ENCODE measurements around the gene GNAS. TPM values are rescaled to one million over a fixed set of nuclear protein-coding genes. Genes with fewer than 3 reads are reported as not detected.
"Not testable (repeated sequence)": the region's sequence is repeated elsewhere in the genome, so short reads cannot be mapped to it uniquely, and the experiment has no call there.

GNAS gene
- total RNA-seq, 1 donor from 2014 or later, result 1,595 TPM

DNA sequence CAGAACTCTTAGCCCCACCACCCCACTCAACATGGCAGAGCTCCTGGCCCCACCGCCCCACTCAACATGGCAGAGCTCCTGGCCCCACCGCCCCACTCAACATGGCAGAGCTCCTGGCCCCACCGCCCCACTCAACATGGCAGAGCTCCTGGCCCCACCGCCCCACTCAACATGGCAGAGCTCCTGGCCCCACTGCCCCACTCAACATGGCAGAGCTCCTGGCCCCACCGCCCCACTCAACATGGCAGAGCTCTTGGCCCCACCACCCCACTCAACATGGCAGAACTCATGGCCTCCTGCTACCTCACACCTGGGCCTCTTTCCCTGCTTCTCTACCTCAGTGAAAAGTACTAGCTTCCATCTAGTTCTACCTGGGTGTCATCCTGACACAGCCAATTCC lies 23.7 kb upstream of the GNAS start:
- not testable (repeated sequence) for DNase-seq

DNA sequence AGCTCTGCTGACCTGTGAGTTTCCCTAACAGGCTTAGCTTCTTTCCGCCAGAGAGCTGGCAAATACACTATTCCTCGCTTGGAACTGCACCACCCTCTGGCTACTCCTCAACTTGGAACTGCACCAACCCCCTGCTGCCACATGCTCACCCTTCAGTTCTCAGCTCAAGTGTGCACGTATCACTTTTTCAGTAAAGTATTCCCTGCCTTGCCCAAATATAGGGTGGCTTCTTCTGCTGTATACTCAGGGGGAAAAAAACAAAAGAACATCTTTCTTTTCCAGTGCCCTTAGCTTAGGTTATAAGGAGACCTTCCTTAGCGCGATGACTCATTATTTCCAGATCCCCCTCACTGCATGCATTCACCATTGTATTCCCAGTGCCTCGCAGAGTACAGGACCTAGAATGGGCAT lies 23.0 kb upstream of the GNAS start:
- peak; percentile 90 for DNase-seq

DNA sequence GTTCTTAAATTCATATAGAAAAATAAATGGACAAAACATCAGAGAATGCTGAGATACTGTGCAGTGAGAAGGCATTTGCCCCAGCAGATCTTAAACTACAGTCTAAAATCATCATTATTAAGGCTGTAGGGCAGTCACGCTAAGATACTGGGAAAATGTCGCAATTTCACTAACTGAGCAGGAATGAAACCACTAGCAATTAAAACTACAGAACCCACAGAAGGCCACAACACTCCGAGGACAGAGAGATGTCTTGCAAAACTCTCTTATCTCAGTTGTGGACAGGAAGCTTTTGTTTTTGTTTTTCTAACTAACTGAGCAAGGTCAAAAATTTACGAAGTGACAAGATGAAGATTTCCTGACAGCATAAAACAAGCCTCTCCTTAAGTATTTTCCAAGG lies 20.1 kb upstream of the GNAS start:
- no peak for DNase-seq

DNA sequence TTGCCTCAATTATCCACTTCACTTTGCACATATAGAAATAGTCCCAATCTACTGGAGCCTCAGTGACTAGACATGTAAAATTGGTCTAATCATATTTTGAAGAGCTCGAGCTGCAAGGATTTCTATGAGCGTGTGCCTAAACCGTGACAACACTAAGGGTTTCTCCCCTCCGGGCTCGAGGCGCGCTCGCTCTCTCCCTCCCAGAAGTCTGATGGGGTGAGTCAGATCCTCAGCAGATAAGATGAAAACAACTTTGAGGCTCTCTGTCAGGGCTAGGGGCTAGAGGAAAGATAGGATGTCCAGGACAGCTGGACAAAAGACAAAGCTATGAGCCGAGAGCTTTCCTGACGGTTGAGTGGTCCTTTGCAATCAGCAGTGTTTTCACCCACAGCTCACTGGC lies 18.6 kb upstream of the GNAS start:
- DNase-seq, result no peak

DNA sequence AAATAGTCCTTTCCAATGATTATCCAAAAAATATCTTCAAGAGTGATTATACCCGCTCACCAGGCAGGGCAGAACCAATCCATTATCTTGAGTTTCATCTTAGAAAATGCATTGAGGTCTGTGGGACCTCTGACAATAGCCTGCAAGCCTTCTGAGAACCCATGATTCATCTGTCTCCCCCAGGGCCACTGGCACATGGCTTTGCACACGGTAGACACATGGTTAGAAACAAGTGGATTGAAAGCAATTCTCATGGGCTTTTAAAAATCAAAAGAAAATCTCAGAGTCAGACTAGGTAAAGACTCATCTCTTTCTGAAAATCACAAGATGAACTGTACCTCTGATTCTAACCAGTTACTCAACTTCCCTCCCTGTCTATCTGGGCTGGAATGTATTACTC lies 17.3 kb upstream of the GNAS start:
- DNase-seq, result no peak

DNA sequence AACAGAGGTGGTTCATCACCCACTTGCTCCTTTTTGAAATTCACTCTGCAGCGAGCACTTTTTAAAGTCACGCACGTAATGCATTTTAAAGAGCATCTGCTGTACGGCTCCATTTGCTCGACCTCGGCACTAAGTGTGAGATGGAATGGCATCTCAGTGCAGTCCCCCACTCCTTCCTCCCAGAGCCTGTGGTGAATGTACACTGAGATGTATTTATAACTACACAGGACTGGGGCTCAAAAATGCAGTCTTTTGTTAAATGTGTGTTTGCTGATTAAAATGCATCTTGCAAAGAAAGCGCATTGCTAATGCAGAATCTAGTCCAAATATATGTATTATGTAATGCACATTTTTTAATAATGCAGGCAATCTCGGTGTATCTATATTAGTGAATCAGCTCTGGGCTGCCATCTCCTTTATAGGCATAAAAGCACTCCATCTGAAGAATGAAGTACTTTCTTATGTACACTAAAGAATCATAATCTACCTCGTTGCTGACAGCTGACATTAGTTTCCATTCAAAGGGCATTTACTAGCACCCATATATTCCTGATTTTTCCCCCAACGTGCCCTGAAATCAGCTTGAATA lies 15.8 kb upstream of the GNAS start:
- no peak for DNase-seq

DNA sequence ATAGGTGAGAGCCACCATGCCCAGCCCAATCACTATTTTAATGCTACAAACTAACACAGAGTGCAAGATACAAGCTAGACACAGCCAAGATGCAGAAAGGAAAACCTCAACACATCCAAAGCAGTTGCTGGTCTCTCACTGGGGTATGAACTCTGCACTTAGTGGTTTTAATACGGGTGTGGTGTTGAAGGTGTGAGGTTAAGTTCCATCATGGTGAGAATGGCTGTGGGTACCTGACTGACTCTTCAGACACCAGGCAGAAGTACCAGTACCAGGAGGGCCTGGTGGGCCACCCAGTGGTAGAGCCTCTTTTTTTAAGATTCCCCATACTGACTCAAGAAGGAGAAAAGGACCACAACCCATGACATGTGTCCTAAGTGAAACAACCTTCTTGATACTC lies 14.8 kb upstream of the GNAS start:
- DNase-seq, result no peak

DNA sequence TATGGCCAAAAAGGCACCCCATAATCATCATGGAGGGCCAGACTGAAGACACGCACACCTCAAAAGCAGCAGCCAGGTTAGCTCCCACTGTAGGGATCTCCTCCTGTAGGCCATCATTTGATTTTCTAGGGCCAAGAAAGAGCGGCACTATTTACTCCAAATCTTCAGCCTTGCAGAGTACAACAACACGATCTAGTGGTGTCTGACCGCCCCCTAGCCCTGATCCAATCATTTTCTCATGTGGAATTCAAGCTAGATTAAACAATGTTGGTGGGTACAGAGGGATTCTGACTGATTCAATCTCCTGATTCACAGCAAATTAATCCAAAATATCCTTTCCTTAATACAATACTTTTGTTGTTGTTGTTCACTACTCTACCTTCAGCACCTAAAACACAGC lies 14.3 kb upstream of the GNAS start:
- DNase-seq, result no peak

DNA sequence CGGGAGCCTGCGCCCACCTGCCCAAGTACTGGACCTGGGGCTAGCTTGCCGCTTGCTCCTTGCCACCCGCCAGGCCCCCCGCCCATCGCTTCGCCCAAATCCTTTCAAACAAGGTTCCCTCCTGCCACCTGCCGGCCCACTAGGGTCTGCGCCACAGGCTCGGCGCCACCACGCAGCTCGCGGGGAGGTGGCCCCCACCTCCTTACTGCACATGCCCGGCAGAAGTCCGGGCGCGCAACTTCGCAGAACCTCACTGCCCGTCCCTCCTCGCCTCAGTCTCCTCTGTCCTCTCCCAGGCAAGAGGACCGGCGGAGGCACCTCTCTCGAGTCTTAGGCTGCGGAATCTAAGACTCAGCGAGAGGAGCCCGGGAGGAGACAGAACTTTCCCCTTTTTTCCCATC lies 13.0 kb upstream of the GNAS start:
- peak; percentile 82 for DNase-seq

DNA sequence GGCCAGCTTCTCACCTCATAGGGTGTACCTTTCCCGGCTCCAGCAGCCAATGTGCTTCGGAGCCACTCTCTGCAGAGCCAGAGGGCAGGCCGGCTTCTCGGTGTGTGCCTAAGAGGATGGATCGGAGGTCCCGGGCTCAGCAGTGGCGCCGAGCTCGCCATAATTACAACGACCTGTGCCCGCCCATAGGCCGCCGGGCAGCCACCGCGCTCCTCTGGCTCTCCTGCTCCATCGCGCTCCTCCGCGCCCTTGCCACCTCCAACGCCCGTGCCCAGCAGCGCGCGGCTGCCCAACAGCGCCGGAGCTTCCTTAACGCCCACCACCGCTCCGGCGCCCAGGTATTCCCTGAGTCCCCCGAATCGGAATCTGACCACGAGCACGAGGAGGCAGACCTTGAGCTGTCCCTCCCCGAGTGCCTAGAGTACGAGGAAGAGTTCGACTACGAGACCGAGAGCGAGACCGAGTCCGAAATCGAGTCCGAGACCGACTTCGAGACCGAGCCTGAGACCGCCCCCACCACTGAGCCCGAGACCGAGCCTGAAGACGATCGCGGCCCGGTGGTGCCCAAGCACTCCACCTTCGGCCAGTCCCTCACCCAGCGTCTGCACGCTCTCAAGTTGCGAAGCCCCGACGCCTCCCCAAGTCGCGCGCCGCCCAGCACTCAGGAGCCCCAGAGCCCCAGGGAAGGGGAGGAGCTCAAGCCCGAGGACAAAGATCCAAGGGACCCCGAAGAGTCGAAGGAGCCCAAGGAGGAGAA lies 12.3 kb upstream of the GNAS start:
- DNase-seq, result no peak

DNA sequence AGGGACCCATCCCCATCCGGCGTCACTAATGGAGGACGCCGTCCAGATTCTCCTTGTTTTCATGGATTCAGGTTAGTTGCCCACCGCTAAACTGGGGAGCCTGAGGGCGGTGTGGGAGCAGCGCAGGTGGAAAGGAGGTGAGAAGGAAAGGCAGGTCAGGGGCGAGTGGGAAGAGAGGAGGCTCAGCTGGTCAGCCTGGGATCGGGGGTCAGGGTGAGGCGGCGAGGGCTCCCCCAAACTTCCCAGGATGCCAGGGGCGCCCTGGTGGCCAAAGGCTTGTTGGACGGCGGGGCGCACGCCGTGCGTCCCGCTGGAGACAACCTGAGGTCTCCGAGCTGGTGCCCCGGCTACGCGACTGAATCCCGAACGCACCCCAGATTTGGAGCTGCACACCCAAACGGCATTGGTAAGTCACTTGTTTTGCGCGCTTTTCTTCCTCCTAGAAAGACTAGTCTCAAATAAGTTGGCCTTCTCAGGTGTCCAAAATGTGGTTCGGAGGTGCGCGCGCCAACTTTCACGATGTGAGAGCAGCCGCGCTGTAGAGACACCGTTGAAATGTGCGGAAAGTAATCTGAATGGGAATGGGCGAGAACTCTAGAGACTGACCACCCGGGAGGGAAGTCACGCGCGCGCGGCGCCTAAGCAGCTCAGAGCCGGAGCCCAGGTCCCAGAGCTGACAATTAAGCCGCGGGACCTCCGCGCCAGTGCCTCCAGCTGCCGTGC lies 11.5 kb upstream of the GNAS start:
- DNase-seq, result no peak

DNA sequence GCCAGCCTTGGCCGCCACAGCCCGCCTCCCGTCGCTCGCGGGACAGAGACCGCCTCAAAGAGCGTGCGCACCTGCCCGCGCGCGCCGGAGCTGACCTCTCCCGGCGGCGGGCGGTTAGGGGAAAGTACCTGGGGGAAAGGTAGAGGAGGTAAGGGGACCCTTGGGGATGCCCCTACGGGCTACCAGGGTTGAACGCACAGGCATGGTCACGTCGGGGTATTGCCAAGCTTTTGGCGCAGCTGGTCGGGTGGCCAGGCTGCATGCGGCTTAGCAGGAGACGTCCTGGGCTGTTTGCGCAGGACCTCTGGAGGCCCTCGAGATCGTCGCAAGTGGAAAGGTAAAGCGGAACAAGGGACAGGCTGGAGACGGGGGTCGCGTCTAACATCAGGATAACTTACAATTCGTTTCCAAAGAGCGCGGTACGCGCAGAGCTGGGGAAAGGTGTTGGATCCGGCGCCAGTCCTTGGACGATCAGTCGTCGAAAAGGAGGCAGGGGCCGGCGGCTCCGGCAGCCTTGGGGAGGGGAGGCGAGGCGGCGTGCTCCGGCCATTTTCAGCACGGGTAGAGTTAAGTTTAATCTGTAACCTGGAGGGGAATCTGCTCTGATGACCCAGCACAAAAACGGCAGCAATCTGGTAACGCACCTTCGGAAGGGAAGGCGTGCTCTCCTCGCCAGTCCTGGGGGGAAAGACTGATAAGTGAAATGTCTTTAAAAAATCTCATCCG lies 10.8 kb upstream of the GNAS start:
- no peak for DNase-seq

DNA sequence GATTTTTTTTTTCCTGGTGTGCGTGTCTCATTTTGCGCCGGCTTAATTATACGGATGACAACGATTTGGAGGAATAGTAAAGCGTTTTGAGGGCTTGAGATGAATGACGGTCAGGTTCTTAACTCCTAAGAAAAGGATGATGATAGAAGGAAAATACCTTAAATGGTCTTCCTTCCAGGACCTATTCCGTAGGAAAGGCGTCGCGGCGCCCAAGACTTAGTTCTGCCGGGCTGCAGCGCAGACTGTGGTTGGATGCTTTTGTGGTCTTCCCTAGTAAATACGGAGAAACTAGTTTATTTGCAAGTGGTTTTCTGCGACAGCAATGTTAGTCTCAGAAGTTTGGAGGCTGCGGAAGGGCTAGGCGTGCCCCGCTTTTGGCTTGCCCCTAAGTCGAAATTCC lies 10.2 kb upstream of the GNAS start:
- no peak for DNase-seq

DNA sequence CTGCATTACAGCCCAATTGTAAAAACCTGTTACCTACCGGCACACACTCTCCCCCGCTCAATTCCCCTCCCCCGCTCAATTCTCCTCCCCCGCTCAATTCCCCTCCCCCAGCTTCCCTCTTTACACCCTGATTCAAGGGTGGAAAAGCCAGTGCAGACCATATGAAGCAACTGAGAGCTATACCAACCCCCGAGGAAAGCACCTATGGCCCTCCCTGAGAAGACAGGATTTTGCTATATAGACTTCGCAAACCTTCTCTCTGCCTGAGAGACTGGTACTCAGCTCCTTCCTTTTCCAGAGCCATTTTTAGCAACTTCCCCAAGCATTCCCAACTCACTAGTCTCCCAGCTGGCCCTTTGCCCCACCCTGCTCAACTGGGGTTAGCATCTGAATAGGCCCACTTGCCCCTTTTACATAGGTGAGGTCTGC lies 9.4 kb upstream of the GNAS start:
- no peak for DNase-seq

DNA sequence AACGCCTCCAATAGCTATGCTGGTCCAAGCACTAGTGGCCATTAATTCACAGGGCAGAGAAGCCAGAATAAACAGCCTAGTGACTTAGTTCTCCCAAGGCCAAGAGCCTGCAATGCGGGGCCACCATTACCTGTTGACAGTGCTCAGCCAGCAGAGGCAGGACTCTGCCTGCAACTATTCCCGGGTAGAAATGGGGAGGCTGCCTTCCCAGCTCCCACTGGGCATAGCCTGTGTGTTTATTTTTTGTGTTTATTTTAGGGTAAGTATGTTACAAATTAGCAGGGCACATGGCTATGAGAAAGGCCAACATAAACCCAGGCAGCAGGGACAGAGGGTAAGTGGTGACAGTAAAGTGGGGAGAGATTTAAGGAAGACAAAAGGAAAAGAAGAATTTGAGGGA lies 6.8 kb upstream of the GNAS start:
- no peak for DNase-seq

DNA sequence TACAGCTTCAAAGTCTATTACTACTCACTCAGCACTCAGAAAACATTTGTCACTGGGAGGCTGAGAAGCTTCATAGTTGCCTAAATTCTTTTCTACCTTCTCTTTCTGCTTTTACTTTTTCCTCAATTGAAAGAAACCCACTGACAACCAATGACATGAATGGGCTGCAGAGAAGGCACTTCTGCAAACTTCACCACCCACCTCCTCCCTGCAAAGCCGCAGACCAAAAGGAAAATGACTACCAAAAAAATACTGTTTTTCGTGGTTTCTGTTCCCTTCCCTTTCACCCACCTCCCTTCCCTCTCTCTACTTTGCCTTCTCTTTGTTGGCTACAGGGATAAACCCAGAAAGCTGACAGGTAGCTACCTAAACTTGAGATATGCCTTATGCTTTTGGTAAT lies 5.1 kb upstream of the GNAS start:
- DNase-seq, result no peak

DNA sequence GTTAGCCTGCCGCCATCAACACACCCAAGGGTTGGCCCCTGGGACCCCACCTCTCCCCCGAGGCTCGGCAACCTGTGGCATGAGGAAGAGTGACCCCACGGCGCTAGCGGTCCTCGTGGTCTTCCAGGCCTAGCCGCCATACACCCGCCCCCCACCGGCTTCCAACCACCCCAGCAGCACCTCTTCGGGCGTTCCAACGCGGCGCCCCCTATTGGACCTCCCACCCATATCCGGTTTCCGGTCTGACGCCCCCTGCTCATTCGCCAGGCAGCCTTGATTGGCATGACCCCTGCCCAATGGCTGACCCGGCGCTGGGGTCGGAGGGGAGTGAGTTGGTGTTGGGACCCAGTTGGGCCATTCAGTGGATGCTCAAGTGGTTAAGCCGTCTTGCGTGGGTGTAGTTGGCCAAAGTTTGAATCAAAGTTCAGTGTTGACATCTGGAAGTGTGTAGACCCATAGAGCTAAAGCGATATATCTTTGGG lies 1.8 kb upstream of the GNAS start, which contains the start of gene GNAS-AS1:
GNAS-AS1 (minus strand) TSS at position 210 of the 482 bp plus-strand sequence.
- peak; percentile 92 for DNase-seq

DNA sequence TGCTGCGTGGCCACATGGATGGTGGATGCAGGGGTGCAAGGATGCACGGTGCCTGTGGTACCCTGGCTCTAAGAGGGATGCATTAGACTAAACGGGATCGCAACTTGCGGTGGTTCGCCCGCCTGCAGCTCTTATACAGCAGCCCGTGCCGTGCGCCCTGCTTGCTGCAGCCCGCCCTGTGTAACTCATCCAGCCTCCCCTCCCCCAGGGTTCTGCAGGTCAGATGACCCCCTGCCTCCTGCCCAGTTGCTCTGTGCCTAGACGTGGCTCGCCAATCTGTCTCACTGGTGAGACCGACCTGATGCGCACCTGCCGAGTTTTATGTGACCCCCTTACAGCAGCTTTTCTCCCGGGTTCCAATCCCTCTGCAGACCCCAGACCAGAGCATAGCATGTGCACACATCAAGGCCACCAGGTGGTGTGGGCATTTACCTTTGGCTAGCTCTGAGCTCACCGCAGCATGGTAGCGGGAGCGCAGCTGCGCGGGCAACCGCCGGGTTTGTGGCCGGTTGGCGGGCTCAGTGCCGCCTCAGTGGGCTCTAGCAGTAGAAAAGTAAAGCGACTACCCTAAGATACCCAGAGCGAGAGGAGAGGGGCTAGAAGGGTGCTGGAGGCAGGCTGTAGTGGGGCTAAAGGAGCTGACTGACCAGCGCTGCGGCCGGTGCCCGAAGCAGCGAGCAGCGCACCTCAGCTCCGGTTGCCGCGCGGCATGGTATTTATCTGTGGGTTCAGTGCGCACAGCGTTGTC lies 1.1 kb upstream of the GNAS start:
- no peak for DNase-seq

DNA sequence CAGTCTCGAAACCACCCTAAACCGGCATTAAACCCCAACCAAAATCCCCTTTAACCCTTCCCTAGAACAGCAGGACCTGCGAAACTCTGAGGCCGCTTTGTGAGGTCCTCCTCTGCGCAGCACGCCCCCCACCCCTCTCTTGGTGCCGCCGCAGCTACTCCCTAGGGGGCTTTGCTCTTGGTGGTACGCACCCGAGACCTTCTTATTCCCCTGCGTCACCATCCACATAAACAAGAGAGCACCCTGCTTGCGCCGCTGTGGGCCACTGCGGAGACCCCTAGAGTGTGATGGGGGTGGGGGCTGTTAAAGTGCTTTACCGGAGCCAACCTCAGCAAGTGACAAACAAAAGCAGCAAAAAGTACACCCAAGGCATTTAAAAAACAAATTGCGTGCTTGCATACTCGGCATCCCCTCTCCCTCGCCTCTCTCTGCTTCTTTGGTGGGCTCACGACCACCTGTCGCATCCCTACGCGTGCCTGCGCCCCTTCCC lies 502 bp upstream of the GNAS start:
- no peak for DNase-seq

DNA sequence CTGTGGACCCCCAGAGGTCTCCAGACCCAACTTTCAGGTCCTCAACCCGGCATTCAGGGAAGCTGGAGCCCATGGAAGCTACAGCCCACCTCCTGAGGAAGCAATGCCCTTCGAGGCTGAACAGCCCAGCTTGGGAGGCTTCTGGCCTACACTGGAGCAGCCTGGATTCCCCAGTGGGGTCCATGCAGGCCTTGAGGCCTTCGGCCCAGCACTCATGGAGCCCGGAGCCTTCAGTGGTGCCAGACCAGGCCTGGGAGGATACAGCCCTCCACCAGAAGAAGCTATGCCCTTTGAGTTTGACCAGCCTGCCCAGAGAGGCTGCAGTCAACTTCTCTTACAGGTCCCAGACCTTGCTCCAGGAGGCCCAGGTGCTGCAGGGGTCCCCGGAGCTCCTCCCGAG lies 950 bp downstream of the GNAS start:
- no peak for DNase-seq

DNA sequence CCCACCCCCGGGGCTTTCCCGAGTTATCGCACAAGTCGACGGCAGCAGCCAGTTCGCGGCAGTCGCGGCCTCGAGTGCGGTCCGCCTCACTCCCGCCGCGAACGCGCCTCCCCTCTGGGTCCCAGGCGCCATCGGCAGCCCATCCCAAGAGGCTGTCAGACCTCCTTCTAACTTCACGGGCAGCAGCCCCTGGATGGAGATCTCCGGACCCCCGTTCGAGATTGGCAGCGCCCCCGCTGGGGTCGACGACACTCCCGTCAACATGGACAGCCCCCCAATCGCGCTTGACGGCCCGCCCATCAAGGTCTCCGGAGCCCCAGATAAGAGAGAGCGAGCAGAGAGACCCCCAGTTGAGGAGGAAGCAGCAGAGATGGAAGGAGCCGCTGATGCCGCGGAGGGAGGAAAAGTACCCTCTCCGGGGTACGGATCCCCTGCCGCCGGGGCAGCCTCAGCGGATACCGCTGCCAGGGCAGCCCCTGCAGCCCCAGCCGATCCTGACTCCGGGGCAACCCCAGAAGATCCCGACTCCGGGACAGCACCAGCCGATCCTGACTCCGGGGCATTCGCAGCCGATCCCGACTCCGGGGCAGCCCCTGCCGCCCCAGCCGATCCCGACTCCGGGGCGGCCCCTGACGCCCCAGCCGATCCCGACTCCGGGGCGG lies 1.6 kb downstream of the GNAS start:
- DNase-seq, result no peak

All from tongue (tissue), 2 donors.